NCI-H1092 (cell line): ENCODE measurements around the gene CAMK1D.
"Not testable (repeated sequence)": the region's sequence is repeated elsewhere in the genome, so short reads cannot be mapped to it uniquely, and the experiment has no call there.

Source experiments
- DNase-seq: peaks from one replicate; lab custom pipeline; 2025; lab: John Stamatoyannopoulos, UW

Gene CAMK1D

DNA sequence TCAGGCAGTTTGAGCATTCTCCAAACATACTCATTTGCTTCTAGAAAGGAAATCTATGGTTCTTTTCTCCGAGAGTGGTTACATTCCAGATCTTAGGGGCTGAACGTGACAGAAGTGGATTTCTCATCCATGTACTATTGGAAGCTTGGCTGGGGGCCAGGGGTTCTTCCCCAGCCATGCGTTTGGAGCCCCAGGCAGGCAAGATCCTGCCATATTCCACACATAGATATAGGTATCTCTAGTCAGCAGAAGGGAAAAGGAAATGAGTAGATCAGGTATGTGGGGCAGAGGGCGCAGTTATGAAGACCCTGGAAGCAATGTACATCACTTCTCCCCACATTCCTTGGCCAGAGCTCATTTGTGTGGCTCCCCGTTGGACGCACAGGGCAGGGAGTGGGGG, 352.3 kb downstream of the CAMK1D start:
- no peak for DNase-seq

DNA sequence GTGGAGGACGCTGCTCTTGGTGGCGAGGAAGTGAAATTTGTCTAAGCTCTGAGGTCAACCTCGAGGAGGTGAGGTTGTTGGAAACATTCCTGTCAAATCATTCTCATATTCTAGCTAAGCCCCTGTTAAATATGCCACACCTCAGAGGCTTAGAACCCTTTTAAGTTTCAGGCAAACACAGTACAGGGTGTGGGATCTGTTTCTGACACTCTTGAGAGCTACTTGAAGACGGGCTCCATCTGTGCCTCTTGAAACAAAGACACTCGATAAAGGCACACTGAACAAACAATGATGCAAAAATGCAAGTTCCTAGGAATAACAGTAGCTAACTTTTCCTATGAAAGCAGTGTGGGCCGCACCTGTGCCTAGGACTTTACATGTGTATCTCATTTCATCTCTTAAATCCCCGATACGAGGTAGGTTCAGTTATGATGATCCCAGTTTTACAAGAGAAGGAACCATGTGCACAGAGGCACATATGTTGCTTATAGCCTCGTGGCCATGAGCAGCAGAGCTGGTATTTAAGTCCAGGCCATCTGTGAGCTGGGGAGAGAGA, 352.9 kb downstream of the CAMK1D start:
- DNase-seq, result no peak

GRCh38 chr10:12703126-12703525, 353.8 kb downstream of the CAMK1D start:
- no peak for DNase-seq

DNA sequence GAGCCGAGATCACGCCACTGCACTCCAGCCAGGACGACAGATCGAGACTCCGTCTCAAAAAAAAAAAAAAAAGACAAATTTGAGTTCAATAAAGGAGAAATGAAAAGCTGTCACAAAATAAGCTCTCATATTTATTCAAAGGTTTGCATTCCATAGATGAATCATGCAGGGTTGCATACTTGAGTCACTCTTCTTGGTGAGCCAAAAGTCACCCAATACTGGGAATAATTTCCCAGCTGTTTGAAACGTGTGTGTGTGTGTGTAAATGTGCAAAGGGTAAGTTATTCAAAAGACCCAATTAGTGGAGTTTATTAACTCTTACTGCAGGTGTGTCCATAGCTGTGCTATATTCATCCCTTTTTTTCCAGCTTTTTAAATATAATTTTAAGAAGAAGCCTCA, 354.5 kb downstream of the CAMK1D start:
- no peak for DNase-seq

- DNase-seq, result no peak
Observed at GRCh38 chr10:12704488-12704887, 355.1 kb downstream of the CAMK1D start.

- DNase-seq, result no peak
Observed at GRCh38 chr10:12705943-12706342, 356.6 kb downstream of the CAMK1D start.

GRCh38 chr10:12707461-12708185, 358.3 kb downstream of the CAMK1D start:
- DNase-seq, result no peak

DNA sequence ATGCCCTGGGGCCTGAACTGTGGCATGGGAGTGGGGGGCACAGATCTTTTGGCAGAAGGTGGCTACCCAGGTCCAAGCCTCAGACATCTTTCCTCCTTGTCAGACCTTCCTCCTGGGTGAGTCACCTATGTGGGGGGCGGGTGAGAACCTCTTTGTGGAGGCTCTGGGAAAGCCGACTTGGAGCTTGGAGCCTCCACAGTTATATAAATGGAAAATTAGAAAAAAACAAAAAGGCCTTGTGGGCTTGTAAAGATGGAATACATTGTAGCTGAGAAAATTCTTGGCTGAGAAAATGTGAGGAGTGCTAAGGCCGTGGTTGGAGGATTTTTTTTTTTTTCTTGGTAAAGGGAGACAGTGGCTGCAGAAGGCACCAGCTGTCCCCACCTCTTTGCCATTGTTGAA, 359.7 kb downstream of the CAMK1D start:
- no peak for DNase-seq

DNA sequence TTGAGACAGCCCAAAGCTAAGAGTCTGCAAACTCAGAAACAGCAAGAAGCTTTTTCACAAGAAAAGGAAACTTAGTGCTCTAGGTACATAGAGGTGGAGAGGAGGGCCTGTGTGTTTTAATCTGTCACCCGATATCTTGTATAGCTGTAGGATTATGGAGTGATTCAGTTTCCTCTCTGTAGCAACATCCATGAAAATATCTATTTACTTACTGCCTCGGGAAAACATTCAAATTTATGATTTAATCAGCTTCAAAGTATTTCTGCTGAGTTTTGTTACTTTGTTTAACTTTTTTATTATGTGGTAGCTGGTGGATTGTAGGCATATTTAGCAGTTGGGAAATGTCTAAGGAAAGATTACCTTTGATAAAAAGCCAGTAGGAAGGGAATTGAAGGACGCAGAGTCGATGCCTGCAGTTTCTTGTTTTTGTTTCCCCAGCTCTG, 360.2 kb downstream of the CAMK1D start:
- no peak for DNase-seq

- no peak for DNase-seq
Observed at GRCh38 chr10:12710157-12710556, 360.8 kb downstream of the CAMK1D start.

DNA sequence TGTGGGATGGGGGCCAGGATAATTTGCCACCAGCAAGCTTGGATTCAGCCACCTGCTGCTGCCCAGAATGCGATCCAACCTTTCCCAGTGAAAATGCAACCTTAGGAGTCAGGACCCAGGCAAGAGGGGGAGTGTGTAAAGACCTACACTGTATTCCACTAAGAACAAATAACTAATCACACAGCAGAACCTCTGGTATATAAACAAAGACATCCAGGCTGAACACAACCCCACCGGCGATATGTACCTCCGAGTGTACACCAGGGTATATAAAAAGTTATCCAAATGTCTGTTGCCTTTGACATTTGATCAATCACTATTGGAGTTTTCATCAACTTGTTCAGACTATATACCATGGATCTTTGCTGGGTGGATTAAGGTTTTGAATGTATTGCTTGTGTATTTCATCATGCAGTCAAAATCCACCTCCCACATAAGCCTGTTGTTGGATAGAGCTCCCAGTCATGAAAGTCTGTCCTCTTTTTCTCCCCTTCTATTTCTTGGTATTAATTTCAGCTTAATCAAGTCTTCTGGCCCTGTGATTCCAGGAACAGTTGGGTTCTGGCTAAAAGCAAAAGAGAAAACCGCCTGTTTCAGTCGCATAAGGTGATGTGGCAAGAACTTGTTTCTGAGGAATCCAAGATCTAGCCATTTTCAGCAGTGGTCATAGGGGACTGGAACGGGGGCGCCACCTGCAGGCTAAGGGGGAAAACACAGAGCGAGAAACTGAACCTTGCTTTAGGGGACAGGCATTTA, 361.4 kb downstream of the CAMK1D start:
- DNase-seq, result peak; percentile 47

GRCh38 chr10:12711350-12711708, 362.0 kb downstream of the CAMK1D start:
- no peak for DNase-seq

DNA sequence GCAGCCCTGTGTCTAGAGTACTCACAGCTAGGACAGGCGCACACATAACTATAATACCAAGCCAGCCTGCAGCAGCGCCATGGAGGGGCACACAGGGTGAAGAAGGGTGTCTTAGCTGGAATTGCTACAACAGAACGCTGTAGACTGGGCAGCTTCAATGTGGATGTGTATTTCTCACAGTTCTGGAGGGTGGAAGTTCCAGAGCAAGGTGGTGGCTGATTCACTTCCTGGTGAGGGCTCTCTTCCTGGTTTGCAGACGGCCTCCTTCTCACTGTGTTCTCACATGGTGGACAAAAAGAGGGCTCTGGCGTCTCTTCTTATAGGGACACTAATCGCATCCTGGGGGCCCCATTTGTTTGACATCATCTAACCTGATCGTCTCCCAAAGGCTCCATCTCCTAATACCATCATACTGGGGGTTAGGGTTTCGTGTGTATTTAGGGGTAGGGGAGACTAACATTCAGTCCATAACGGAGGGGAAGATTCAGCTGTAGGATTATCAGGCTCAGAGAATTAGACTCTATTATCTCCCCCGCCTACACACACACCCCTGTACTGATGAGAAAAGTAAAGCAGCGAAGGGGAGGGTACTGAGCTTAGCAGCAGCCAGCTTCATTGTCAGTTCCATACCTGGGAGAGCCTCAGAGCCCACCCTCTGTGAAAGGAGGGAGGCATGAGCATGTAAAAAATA, 363.1 kb downstream of the CAMK1D start:
- DNase-seq, result no peak

GRCh38 chr10:12712984-12713316, 363.6 kb downstream of the CAMK1D start:
- DNase-seq, result not testable (repeated sequence)

- no peak for DNase-seq
Observed at GRCh38 chr10:12716042-12716441, 366.7 kb downstream of the CAMK1D start.

- DNase-seq, result no peak
Observed at GRCh38 chr10:12717981-12718707, 368.8 kb downstream of the CAMK1D start.

DNA sequence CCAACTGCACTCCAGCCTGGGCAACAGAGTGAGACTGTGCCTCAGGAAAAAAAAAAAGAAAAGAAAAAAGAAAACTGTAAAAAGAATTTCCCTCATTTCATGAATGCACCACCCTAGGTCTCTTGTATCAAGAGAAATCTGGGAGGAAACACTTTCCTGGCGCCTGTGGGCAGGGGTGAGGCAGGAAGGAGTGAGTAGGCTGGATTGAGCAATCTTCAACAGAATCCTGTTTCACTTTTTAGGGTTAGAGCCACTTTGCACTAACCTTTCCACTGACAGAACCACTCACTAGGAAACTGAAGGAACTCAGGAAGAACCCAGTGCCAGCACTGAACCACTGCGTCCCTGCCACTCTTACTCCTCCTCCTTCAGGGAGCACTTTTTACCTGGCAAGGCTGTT, 370.0 kb downstream of the CAMK1D start:
- no peak for DNase-seq

GRCh38 chr10:12720217-12720981, 371.1 kb downstream of the CAMK1D start:
- no peak for DNase-seq

- no peak for DNase-seq
Observed at GRCh38 chr10:12721334-12721733, 372.0 kb downstream of the CAMK1D start.

DNA sequence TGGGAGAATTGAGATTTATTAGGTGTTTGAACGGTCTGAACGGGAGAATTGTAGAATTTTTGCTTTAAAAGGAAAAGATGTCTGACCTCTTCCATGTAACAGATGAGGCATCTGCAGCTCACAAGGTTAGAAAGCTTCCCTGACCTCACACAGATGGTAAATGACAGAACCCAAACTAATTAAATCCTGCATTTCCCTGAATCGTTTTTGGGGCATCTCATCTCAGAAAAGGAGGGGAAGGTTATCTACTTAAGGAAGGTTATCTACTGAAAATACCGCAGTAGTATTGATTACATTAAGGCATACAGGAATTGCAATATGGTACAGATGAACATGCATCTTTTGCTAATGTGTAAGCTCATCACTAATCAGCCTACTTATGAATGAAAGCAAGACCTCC, 373.9 kb downstream of the CAMK1D start:
- DNase-seq, result no peak

DNA sequence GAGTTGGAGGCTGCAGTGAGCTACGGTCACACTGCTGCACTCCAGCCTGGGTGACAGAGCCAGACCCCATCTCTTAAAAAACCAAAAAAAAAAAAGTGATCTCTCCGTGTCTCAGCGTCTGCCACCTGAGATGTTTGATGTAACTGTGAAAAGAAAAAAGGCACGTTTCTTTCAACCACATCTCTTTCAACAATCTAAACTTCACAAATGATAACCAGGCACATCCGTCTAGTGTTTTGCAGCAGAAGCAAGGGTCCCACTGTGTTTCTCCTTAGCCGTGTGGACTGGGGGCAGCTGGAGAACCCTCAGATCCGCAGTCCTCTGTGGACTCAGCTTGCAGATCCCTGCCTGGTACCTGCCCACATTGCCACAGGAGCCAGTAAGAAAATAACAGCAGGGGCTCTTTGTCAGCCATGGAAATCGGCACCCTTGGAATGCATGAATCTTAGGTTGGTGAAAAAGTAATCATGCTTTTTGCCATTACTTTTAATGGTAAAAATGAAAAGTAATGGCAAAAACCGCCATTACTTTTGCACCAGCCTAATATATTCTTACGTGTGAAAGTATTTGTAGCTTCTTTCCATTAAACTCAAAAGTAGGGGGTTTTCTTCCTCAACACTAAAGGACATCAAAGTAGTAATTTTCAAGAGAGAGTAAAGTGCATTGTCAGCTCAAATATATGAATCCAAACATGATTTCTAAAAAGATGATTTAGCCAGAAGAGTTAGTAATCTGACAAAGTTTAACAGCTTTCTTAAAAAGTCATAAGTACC, 375.6 kb downstream of the CAMK1D start:
- no peak for DNase-seq
